ENCODE data around the gene TBC1D12. TPM values are rescaled to one million over a fixed set of nuclear protein-coding genes. Genes with fewer than 3 reads are reported as not detected.

TBC1D12 gene
- total and polyA plus RNA-seq, 4 donors, result 4.5 to 29.0 (median 15.6) TPM

DNA sequence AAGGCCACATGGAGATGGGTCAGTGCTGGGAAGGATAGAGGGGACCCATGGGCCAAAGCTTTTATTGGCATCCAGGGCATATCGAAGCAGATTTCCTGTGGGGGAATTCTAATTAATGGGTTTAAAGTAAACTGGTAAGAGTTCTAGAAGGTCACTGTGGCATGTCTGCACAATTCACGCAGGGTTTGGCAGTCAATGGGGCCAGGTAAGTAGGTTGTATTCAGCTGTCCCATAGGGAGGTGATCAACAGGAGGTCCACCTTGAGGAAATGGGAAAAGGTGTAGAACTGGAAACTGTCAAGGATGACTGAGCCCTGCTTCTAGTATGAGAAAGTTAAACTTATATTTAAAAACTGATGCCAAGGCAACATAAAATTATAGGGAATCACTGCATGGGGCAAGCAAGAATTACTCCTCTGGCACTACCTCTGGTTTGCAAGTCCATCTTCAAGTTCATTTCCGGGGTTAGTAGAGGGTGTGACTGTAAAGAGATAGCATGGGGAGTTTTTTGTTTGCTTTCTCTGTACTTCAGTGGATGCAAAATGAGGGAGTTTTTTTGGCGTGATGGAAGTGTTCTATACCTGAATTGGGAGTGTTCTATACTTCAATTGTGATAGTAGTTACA lies 22.5 kb downstream of the TBC1D12 start:
- Histone ChIP-seq H3K9ac (ENCODE audit: insufficient read depth in 1 of 2, low read length in 2 of 2) (no peak overlapping the region), H3K4me1 (ENCODE audit: control insufficient read depth in 5 of 5, insufficient read depth in 5 of 5, low read length in 5 of 5) (peaks cover 0 to 5% (median 1%) of the 10 kb centered on the region in 5 donors), H3K27ac (ENCODE audit: low read depth in 1 of 2, low read length in 1 of 2) (no peak overlapping the region), H3K36me3 (ENCODE audit: control insufficient read depth in 4 of 4, insufficient read depth in 4 of 4, low read length in 4 of 4) (peaks cover 0 to 2% (median 0%) of the 10 kb centered on the region in 4 donors), H3K9me3 (ENCODE audit: control insufficient read depth in 4 of 4, insufficient read depth in 3 of 4, low read length in 3 of 4) (peaks cover 0 to 13% (median 0%) of the 10 kb centered on the region in 4 donors), H3K27me3 (ENCODE audit: control insufficient read depth in 3 of 3, insufficient read depth in 3 of 3, low read length in 2 of 3) (no peaks in the 10 kb centered on the region), H3K4me3 (no peak overlapping the region)
- DNase-seq (no peak), ATAC-seq (ENCODE audit: insufficient read depth, low FRiP score) (no peak)
- TF ChIP-seq, protein P1, sequence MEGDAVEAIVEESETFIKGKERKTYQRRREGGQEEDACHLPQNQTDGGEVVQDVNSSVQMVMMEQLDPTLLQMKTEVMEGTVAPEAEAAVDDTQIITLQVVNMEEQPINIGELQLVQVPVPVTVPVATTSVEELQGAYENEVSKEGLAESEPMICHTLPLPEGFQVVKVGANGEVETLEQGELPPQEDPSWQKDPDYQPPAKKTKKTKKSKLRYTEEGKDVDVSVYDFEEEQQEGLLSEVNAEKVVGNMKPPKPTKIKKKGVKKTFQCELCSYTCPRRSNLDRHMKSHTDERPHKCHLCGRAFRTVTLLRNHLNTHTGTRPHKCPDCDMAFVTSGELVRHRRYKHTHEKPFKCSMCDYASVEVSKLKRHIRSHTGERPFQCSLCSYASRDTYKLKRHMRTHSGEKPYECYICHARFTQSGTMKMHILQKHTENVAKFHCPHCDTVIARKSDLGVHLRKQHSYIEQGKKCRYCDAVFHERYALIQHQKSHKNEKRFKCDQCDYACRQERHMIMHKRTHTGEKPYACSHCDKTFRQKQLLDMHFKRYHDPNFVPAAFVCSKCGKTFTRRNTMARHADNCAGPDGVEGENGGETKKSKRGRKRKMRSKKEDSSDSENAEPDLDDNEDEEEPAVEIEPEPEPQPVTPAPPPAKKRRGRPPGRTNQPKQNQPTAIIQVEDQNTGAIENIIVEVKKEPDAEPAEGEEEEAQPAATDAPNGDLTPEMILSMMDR (IDR thresholded peaks at IDR 0.05; ENCODE audit: control extremely low read depth, extremely low read depth), result no peak
- WGBS, 2 donors, result 89 to 93% methylated on average over 4 of the region's 4 CpGs

DNA sequence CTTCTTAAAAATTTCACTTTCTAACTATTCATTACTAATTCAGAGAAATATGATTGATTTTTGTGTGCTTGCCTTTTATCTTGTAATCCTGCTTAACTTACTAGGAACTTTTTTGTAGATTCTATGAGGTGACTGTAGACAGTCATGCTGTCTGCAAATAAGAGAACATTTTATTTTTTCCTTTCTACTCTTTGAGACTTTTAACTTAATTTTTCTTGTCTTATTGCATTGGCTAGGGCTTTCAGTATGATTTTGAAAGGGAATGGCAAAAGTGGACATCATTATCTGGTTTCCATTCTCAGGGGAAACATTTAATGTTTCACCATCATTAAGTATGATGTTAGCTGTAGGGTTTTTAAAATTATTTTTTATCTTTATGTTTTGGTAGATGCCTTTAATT lies 23.6 kb downstream of the TBC1D12 start:
- TF ChIP-seq, protein P1 (IDR thresholded peaks at IDR 0.05; ENCODE audit: control extremely low read depth, extremely low read depth), result no peak
- Histone ChIP-seq H3K9ac (ENCODE audit: insufficient read depth in 1 of 2, low read length in 2 of 2) (no peak overlapping the region), H3K36me3 (ENCODE audit: control insufficient read depth in 4 of 4, insufficient read depth in 4 of 4, low read length in 4 of 4) (no peaks in the 10 kb centered on the region), H3K27me3 (ENCODE audit: control insufficient read depth in 3 of 3, insufficient read depth in 3 of 3, low read length in 2 of 3) (no peaks in the 10 kb centered on the region), H3K4me3 (no peak overlapping the region), H3K27ac (ENCODE audit: low read depth in 1 of 2, low read length in 1 of 2) (no peak overlapping the region), H3K4me1 (ENCODE audit: control insufficient read depth in 5 of 5, insufficient read depth in 5 of 5, low read length in 5 of 5) (peaks cover 0 to 6% (median 3%) of the 10 kb centered on the region in 5 donors), H3K9me3 (ENCODE audit: control insufficient read depth in 4 of 4, insufficient read depth in 3 of 4, low read length in 3 of 4) (peaks cover 0 to 13% (median 0%) of the 10 kb centered on the region in 4 donors)
- no peak for DNase-seq
- ATAC-seq (ENCODE audit: insufficient read depth, low FRiP score), result no peak

DNA sequence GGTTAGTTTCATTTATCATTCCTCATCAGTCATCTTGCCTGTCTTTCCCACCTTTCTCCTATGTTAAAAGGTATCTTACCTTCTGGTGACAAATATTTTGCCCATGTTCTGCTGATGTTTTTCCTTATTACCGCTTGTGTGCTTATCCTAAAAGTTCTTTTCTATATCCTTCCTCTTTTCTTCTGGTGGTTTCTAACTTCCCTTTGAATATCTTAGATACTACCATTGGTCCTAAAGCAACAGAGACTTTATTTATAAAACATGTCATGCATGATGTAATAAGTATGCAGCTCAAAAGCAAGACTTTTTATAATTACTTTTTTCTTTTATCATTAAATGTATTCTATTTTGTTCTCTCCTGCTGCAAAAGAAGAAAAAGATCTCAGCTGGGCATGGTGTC lies 24.8 kb downstream of the TBC1D12 start:
- Histone ChIP-seq H3K4me3 (no peak overlapping the region), H3K9me3 (ENCODE audit: control insufficient read depth in 4 of 4, insufficient read depth in 3 of 4, low read length in 3 of 4) (peaks cover 0 to 13% (median 0%) of the 10 kb centered on the region in 4 donors), H3K4me1 (ENCODE audit: control insufficient read depth in 5 of 5, insufficient read depth in 5 of 5, low read length in 5 of 5) (peaks cover 0 to 7% (median 3%) of the 10 kb centered on the region in 5 donors), H3K27ac (ENCODE audit: low read depth in 1 of 2, low read length in 1 of 2) (no peak overlapping the region), H3K27me3 (ENCODE audit: control insufficient read depth in 3 of 3, insufficient read depth in 3 of 3, low read length in 2 of 3) (no peaks in the 10 kb centered on the region), H3K9ac (ENCODE audit: insufficient read depth in 1 of 2, low read length in 2 of 2) (no peak overlapping the region), H3K36me3 (ENCODE audit: control insufficient read depth in 4 of 4, insufficient read depth in 4 of 4, low read length in 4 of 4) (no peaks in the 10 kb centered on the region)
- 27 to 66% methylated on average over 1 of the region's 1 CpG for WGBS, 2 donors
- DNase-seq, result no peak
- TF ChIP-seq, protein P1 (IDR thresholded peaks at IDR 0.05; ENCODE audit: control extremely low read depth, extremely low read depth), result no peak
- no peak for ATAC-seq (ENCODE audit: insufficient read depth, low FRiP score)

All from lung (tissue), 12 donors.